ENCODE measurements around the gene CPNE2.

GRCh38 chr16:57144027-57144426 is 51.6 kb downstream of the CPNE2 start:
- no peak for TF ChIP-seq EP300 (IDR thresholded peaks at IDR 0.05; ENCODE audit: low read depth)
- TF ChIP-seq CTCF (IDR thresholded peaks at IDR 0.05): no peak
- no peak for TF ChIP-seq POLR2AphosphoS5 (IDR thresholded peaks at IDR 0.05)
